Neural progenitor cell (in vitro differentiated cells): ENCODE results near the gene MTF2. TPM values are rescaled to one million over a fixed set of nuclear protein-coding genes. Genes with fewer than 3 reads are reported as not detected.

ENCODE experiments used
- DNase-seq: peaks from one replicate; pipeline ENCODE4 v3.0.0-alpha.2; 2016; ENCODE audit warnings: low spot score
- H2AFZ ChIP-seq: fragments of 200-600 bp; sonication (generic); replicated peaks from 2 replicates; pipeline ENCODE4 v1.6.1; 2016; ENCODE audit warnings: antibody characterized with exemption
- H3F3A ChIP-seq: fragments of 200-600 bp; sonication (generic); 2 replicates; pipeline ENCODE4 v1.6.1; 2016; ENCODE audit warnings: antibody characterized with exemption, low read depth
- H3K27ac ChIP-seq: fragments of 200-600 bp; sonication (generic); 2 replicates; pipeline ENCODE4 v1.5.1; 2016; ENCODE audit warnings: mild to moderate bottlenecking
- H3K27me3 ChIP-seq: fragments of 200-600 bp; sonication (generic); 2 replicates; pipeline ENCODE4 v1.6.1; 2016; ENCODE audit warnings: mild to moderate bottlenecking, moderate library complexity
- H3K36me3 ChIP-seq: fragments of 200-600 bp; sonication (generic); 2 replicates; pipeline ENCODE4 v1.5.1; 2016
- H3K4me1 ChIP-seq: fragments of 200-600 bp; sonication (generic); 2 replicates; pipeline ENCODE4 v1.6.1; 2016; ENCODE audit warnings: mixed run types
- H3K4me2 ChIP-seq: fragments of 200-600 bp; sonication (generic); 2 replicates; pipeline ENCODE4 v1.6.1; 2016
- H3K4me3 ChIP-seq: fragments of 200-600 bp; sonication (generic); 2 replicates; pipeline ENCODE4 v1.5.1; 2016
- H3K79me2 ChIP-seq: fragments of 200-600 bp; sonication (generic); 2 replicates; pipeline ENCODE4 v1.6.1; 2016; ENCODE audit warnings: low read depth
- H3K9ac ChIP-seq: fragments of 200-600 bp; sonication (generic); 2 replicates; pipeline ENCODE4 v1.6.1; 2016
- H3K9me3 ChIP-seq: fragments of 200-600 bp; sonication (generic); 2 replicates; pipeline ENCODE4 v1.5.1; 2016; ENCODE audit warnings: low read depth
- H4K20me1 ChIP-seq: fragments of 200-600 bp; sonication (generic); 2 replicates; pipeline ENCODE4 v1.6.1; 2016; ENCODE audit warnings: low read depth
- H3K27ac Mint-ChIP-seq: 3 replicates; pipeline ENCODE4 v1.8.0; 2021; ENCODE audit warnings: mixed read lengths
- H3K27me3 Mint-ChIP-seq: 2 replicates; pipeline ENCODE4 v1.8.0; 2022; ENCODE audit warnings: low read depth, mild to moderate bottlenecking, inconsistent platforms, moderate library complexity, mixed read lengths; ENCODE audit not compliant: insufficient read depth
- H3K36me3 Mint-ChIP-seq: 3 replicates; pipeline ENCODE4 v1.8.0; 2021; ENCODE audit warnings: mixed read lengths
- H3K4me1 Mint-ChIP-seq: 3 replicates; pipeline ENCODE4 v1.8.0; 2021; ENCODE audit warnings: mixed read lengths
- H3K4me3 Mint-ChIP-seq: 3 replicates; pipeline ENCODE4 v1.8.0; 2021; ENCODE audit warnings: mild to moderate bottlenecking, moderate library complexity, mixed read lengths
- H3K9me3 Mint-ChIP-seq: 3 replicates; pipeline ENCODE4 v1.8.0; 2020; ENCODE audit warnings: mixed read lengths
- EZH2 ChIP-seq: fragments of 200-600 bp; sonication (generic); IDR thresholded peaks from 2 replicates; pipeline ENCODE4 v1.6.1; 2017; ENCODE audit warnings: antibody characterized with exemption, mild to moderate bottlenecking, moderate library complexity
- EZH2phosphoT487 ChIP-seq: fragments of 200-600 bp; sonication (generic); IDR thresholded peaks from 2 replicates; pipeline ENCODE4 v1.6.1; 2017; ENCODE audit warnings: antibody characterized with exemption
- total RNA-seq: library from RNA; depleted of rRNA; stranded (reverse); fragments of >200 nt; gene quantifications from 2 replicates; pipeline ENCODE4 v1.2.3, GENCODE V29; 2015; ENCODE audit warnings: low replicate concordance
- TF ChIP-seq, protein P1 (sequence below): fragments of 200-600 bp; sonication (generic); IDR thresholded peaks from 2 replicates; pipeline ENCODE4 v1.5.1; 2017; ENCODE audit warnings: antibody characterized with exemption, mild to moderate bottlenecking

MTF2 gene
- total RNA-seq, 1 donor from 2014 or later: 149 TPM

DNA sequence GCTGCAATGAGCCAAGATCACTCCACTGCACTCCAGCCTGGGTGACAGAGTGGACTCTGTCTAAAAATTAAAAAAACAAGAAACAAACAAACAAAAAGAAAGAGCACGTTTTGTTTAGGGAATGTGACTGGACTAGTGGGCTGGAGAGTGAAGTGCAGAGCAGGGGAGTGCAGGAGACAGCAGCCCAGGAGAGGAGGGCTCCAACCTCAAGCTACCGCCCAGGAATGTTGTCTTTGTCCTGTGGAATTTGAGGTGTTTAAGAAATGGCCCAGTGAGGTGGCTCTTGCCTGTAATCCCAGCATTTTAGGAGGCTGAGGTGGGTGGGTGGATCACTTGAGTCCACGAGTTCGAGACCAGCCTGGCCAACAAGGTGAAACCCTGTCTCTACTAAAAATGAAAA lies 42.4 kb upstream of the MTF2 start:
- no peaks in the 10 kb centered on the region for H3K4me1 Mint-ChIP-seq
- no peak overlapping the region for H3K27ac Mint-ChIP-seq
- Histone ChIP-seq H3K27ac (no peak overlapping the region), H3K4me2 (no peak overlapping the region), H3K79me2 (no peaks in the 10 kb centered on the region), H3F3A (no peaks in the 10 kb centered on the region), H3K9ac (no peak overlapping the region), H3K9me3 (no peaks in the 10 kb centered on the region), H3K4me1 (no peaks in the 10 kb centered on the region), H4K20me1 (no peaks in the 10 kb centered on the region), H2AFZ (no peak overlapping the region), H3K36me3 (no peaks in the 10 kb centered on the region), H3K27me3 (no peaks in the 10 kb centered on the region), H3K4me3 (no peak overlapping the region)
- DNase-seq: peak; percentile 25
- H3K4me3 Mint-ChIP-seq: no peak overlapping the region
- H3K36me3 Mint-ChIP-seq: no peaks in the 10 kb centered on the region
- no peaks in the 10 kb centered on the region for H3K9me3 Mint-ChIP-seq
- H3K27me3 Mint-ChIP-seq: peaks cover 6% of the 10 kb centered on the region
- TF ChIP-seq, protein P1, sequence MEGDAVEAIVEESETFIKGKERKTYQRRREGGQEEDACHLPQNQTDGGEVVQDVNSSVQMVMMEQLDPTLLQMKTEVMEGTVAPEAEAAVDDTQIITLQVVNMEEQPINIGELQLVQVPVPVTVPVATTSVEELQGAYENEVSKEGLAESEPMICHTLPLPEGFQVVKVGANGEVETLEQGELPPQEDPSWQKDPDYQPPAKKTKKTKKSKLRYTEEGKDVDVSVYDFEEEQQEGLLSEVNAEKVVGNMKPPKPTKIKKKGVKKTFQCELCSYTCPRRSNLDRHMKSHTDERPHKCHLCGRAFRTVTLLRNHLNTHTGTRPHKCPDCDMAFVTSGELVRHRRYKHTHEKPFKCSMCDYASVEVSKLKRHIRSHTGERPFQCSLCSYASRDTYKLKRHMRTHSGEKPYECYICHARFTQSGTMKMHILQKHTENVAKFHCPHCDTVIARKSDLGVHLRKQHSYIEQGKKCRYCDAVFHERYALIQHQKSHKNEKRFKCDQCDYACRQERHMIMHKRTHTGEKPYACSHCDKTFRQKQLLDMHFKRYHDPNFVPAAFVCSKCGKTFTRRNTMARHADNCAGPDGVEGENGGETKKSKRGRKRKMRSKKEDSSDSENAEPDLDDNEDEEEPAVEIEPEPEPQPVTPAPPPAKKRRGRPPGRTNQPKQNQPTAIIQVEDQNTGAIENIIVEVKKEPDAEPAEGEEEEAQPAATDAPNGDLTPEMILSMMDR: no peak
- TF ChIP-seq EZH2phosphoT487 (no peak), EZH2 (no peak)

- no peaks in the 10 kb centered on the region for H3K36me3 Mint-ChIP-seq
- H3K27me3 ChIP-seq: no peaks in the 10 kb centered on the region
- H3K9me3 Mint-ChIP-seq: no peaks in the 10 kb centered on the region
- no peak overlapping the region for H3K27ac Mint-ChIP-seq
- H3K4me1 ChIP-seq: no peaks in the 10 kb centered on the region
- H3K27ac ChIP-seq: no peak overlapping the region
- no peak overlapping the region for H3K4me2 ChIP-seq
- peaks cover 3% of the 10 kb centered on the region for H3K27me3 Mint-ChIP-seq
- no peaks in the 10 kb centered on the region for H3K4me1 Mint-ChIP-seq
- no peaks in the 10 kb centered on the region for H3K79me2 ChIP-seq
- H3K4me3 ChIP-seq: no peak overlapping the region
- no peak for DNase-seq
- no peaks in the 10 kb centered on the region for H4K20me1 ChIP-seq
- H3K9me3 ChIP-seq: no peaks in the 10 kb centered on the region
- TF ChIP-seq, protein P1: no peak
- no peak for TF ChIP-seq EZH2
- no peaks in the 10 kb centered on the region for H3K36me3 ChIP-seq
- H3K4me3 Mint-ChIP-seq: no peak overlapping the region
- H2AFZ ChIP-seq: peak overlapping the region; percentile 63
- H3F3A ChIP-seq: no peaks in the 10 kb centered on the region
- H3K9ac ChIP-seq: no peak overlapping the region
Observed at GRCh38 chr1:93042187-93043056, 36.7 kb upstream of the MTF2 start.

- Histone ChIP-seq H3K4me2 (no peak overlapping the region), H3K9me3 (no peaks in the 10 kb centered on the region), H3K27ac (no peak overlapping the region), H3F3A (no peaks in the 10 kb centered on the region), H2AFZ (no peak overlapping the region), H4K20me1 (no peaks in the 10 kb centered on the region), H3K4me1 (no peaks in the 10 kb centered on the region), H3K36me3 (no peaks in the 10 kb centered on the region), H3K27me3 (no peaks in the 10 kb centered on the region), H3K4me3 (no peak overlapping the region), H3K9ac (no peak overlapping the region), H3K79me2 (no peaks in the 10 kb centered on the region)
- Mint-ChIP-seq H3K4me3 (no peak overlapping the region), H3K4me1 (no peaks in the 10 kb centered on the region), H3K27ac (no peak overlapping the region), H3K9me3 (no peaks in the 10 kb centered on the region), H3K36me3 (no peaks in the 10 kb centered on the region), H3K27me3 (peaks cover 3% of the 10 kb centered on the region)
- TF ChIP-seq EZH2 (no peak), EZH2phosphoT487 (no peak)
- TF ChIP-seq, protein P1: no peak
- DNase-seq: no peak
Observed at GRCh38 chr1:93043057-93043557, 36.0 kb upstream of the MTF2 start.
